WTC11 (cell line): Measurements from ENCODE around the gene HSPA4. TPM values are rescaled to one million over a fixed set of nuclear protein-coding genes. Genes with fewer than 3 reads are reported as not detected.

Experiments
- ATAC-seq: fragments of 200-7000 bp; cut with Tn5 transposase; 2 replicates; pipeline ENCODE4 v1.10.0; 2021; ENCODE audit warnings: mild to moderate bottlenecking, moderate library complexity
- CTCF ChIA-PET: fragments of 300-600 bp; sonication (Branson Sonifier 250); formaldehyde crosslinking; loops from one replicate; lab custom pipeline; 2021; ENCODE audit warnings: antibody characterized with exemption; lab: Charles Lee
- POLR2A ChIA-PET: fragments of 350-600 bp; sonication (Branson Sonifier 250); formaldehyde crosslinking; loops from one replicate; lab custom pipeline; 2021; ENCODE audit warnings: antibody characterized with exemption; lab: Charles Lee
- DNase-seq: peaks from one replicate; pipeline ENCODE4 v3.0.0; 2021; ENCODE audit warnings: low spot score
- H3K27ac Mint-ChIP-seq: 2 replicates; pipeline ENCODE4 v1.8.0; 2021; ENCODE audit warnings: mixed read lengths
- H3K27me3 Mint-ChIP-seq: 2 replicates; pipeline ENCODE4 v1.8.0; 2021; ENCODE audit warnings: low read depth, mild to moderate bottlenecking, moderate library complexity, mixed read lengths
- H3K36me3 Mint-ChIP-seq: 2 replicates; pipeline ENCODE4 v1.8.0; 2021; ENCODE audit warnings: mixed read lengths
- H3K4me1 Mint-ChIP-seq: 2 replicates; pipeline ENCODE4 v1.8.0; 2022; ENCODE audit warnings: mixed read lengths
- H3K4me3 Mint-ChIP-seq: 2 replicates; pipeline ENCODE4 v1.8.0; 2021; ENCODE audit warnings: mild to moderate bottlenecking, moderate library complexity, mixed read lengths
- H3K9me3 Mint-ChIP-seq: 2 replicates; pipeline ENCODE4 v1.8.0; 2021; ENCODE audit warnings: mixed read lengths
- ARID4B ChIP-seq: sonication (generic); formaldehyde crosslinking; IDR thresholded peaks from 2 replicates; pipeline ENCODE4 v1.8.0; 2023; ENCODE audit warnings: missing genetic modification reagents, mild to moderate bottlenecking, borderline replicate concordance
- ATF2 ChIP-seq: sonication (generic); formaldehyde crosslinking; IDR thresholded peaks from 2 replicates; pipeline ENCODE4 v1.8.1; 2022; ENCODE audit warnings: low read depth, missing genetic modification reagents, borderline replicate concordance
- ATF3 ChIP-seq: sonication (generic); formaldehyde crosslinking; conservative IDR thresholded peaks from 2 replicates; pipeline ENCODE4 v1.8.1; 2022; ENCODE audit warnings: mild to moderate bottlenecking, missing genetic modification reagents
- GRHL2 ChIP-seq: fragments of 250-450 bp; sonication (Bioruptor Pico); IDR thresholded peaks from 2 replicates; pipeline ENCODE4 v1.8.0; 2022; ENCODE audit warnings: mild to moderate bottlenecking, moderate library complexity; ENCODE audit not compliant: insufficient replicate concordance, severe bottlenecking
- HMGA2 ChIP-seq: fragments of 250-450 bp; sonication (Bioruptor Pico); IDR thresholded peaks from 2 replicates; pipeline ENCODE4 v1.4.0; 2021; ENCODE audit warnings: mild to moderate bottlenecking, moderate library complexity
- IRF2 ChIP-seq: sonication (generic); formaldehyde crosslinking; IDR thresholded peaks from 2 replicates; pipeline ENCODE4 v1.8.0; 2022; ENCODE audit warnings: low read depth, missing genetic modification reagents, borderline replicate concordance
- MLX ChIP-seq: sonication (generic); formaldehyde crosslinking; IDR thresholded peaks from 2 replicates; pipeline ENCODE4 v1.8.1; 2023; ENCODE audit warnings: mild to moderate bottlenecking, missing genetic modification reagents, moderate library complexity
- NR2C2 ChIP-seq: sonication (generic); formaldehyde crosslinking; IDR thresholded peaks from 2 replicates; pipeline ENCODE4 v1.8.0; 2022; ENCODE audit warnings: mild to moderate bottlenecking, missing genetic modification reagents
- RORB ChIP-seq: fragments of 250-450 bp; sonication (Bioruptor Pico); IDR thresholded peaks from 2 replicates; pipeline ENCODE4 v1.9.0; 2021; ENCODE audit warnings: mild to moderate bottlenecking
- TCF7 ChIP-seq: sonication (generic); formaldehyde crosslinking; IDR thresholded peaks from 2 replicates; pipeline ENCODE4 v1.8.0; 2022; ENCODE audit warnings: mild to moderate bottlenecking, low read depth, missing genetic modification reagents, moderate library complexity
- ZBTB43 ChIP-seq: sonication (generic); formaldehyde crosslinking; IDR thresholded peaks from 2 replicates; pipeline ENCODE4 v1.8.1; 2023; ENCODE audit warnings: mild to moderate bottlenecking, missing genetic modification reagents
- ZNF121 ChIP-seq: sonication (generic); formaldehyde crosslinking; IDR thresholded peaks from 2 replicates; pipeline ENCODE4 v1.8.0; 2023; ENCODE audit warnings: missing genetic modification reagents
- ZNF138 ChIP-seq: sonication (generic); formaldehyde crosslinking; conservative IDR thresholded peaks from 2 replicates; pipeline ENCODE4 v1.8.1; 2022; ENCODE audit warnings: mild to moderate bottlenecking, moderate library complexity, missing genetic modification reagents
- ZNF396 ChIP-seq: fragments of 250-450 bp; sonication (Bioruptor Pico); IDR thresholded peaks from 2 replicates; pipeline ENCODE4 v1.8.0; 2021; ENCODE audit warnings: mild to moderate bottlenecking, moderate library complexity, borderline replicate concordance
- ZNF423 ChIP-seq: fragments of 250-450 bp; sonication (Bioruptor Pico); IDR thresholded peaks from 2 replicates; pipeline ENCODE4 v2.1.2; 2022; ENCODE audit warnings: mild to moderate bottlenecking, moderate library complexity
- total RNA-seq: library from RNA; stranded (reverse); gene quantifications from 3 replicates; pipeline ENCODE4 v1.2.3, GENCODE V29; 2021
- TF ChIP-seq, protein P1 (sequence below): sonication (generic); formaldehyde crosslinking; IDR thresholded peaks from 2 replicates; pipeline ENCODE4 v1.8.0; 2022; ENCODE audit warnings: missing genetic modification reagents
- TF ChIP-seq, protein P2 (sequence below): fragments of 250-450 bp; sonication (Bioruptor Pico); IDR thresholded peaks from 2 replicates; pipeline ENCODE4 v1.9.0; 2021; ENCODE audit warnings: moderate library complexity, mild to moderate bottlenecking, inconsistent platforms, borderline replicate concordance

HSPA4 gene
- total RNA-seq, 1 experiment from 2014 or later: 363 TPM

- TF ChIP-seq, protein P1, sequence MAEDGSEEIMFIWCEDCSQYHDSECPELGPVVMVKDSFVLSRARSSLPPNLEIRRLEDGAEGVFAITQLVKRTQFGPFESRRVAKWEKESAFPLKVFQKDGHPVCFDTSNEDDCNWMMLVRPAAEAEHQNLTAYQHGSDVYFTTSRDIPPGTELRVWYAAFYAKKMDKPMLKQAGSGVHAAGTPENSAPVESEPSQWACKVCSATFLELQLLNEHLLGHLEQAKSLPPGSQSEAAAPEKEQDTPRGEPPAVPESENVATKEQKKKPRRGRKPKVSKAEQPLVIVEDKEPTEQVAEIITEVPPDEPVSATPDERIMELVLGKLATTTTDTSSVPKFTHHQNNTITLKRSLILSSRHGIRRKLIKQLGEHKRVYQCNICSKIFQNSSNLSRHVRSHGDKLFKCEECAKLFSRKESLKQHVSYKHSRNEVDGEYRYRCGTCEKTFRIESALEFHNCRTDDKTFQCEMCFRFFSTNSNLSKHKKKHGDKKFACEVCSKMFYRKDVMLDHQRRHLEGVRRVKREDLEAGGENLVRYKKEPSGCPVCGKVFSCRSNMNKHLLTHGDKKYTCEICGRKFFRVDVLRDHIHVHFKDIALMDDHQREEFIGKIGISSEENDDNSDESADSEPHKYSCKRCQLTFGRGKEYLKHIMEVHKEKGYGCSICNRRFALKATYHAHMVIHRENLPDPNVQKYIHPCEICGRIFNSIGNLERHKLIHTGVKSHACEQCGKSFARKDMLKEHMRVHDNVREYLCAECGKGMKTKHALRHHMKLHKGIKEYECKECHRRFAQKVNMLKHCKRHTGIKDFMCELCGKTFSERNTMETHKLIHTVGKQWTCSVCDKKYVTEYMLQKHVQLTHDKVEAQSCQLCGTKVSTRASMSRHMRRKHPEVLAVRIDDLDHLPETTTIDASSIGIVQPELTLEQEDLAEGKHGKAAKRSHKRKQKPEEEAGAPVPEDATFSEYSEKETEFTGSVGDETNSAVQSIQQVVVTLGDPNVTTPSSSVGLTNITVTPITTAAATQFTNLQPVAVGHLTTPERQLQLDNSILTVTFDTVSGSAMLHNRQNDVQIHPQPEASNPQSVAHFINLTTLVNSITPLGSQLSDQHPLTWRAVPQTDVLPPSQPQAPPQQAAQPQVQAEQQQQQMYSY (CRISPR knock-in tag): no peak
- no peak for TF ChIP-seq IRF2 (CRISPR knock-in tag)
These were observed 20.2 kb downstream of the HSPA4 start (continued) for GRCh38 chr5:133072021-133072420.

- Mint-ChIP-seq H3K27me3 (no peaks in the 10 kb centered on the region), H3K27ac (no peak overlapping the region), H3K36me3 (peaks cover 67% of the 10 kb centered on the region), H3K4me3 (no peak overlapping the region), H3K9me3 (no peaks in the 10 kb centered on the region), H3K4me1 (peaks cover 16% of the 10 kb centered on the region)
- DNase-seq: no peak
- CTCF ChIA-PET: no interaction called here
- POLR2A ChIA-PET: interaction anchor here (0.6 kb wide), 1 partner anchor 724 kb away, joined by 3 read pairs; no protein-coding TSS in a partner anchor
- 0 out of 2 replicates have a peak, but pooled peaks have one; percentile 37 for TF ChIP-seq ZNF121 (CRISPR knock-in tag)
- TF ChIP-seq MLX (CRISPR knock-in tag): no peak
- no peak for ATAC-seq
These were observed 24.0 kb downstream of the HSPA4 start for GRCh38 chr5:133075572-133076536.

- Mint-ChIP-seq H3K36me3 (peaks cover 67% of the 10 kb centered on the region), H3K4me1 (peaks cover 7% of the 10 kb centered on the region; the same call in 1 of the 2 replicates), H3K27me3 (no peaks in the 10 kb centered on the region), H3K9me3 (no peaks in the 10 kb centered on the region), H3K27ac (peak overlapping the region; percentile 19; the same call in 1 of the 2 replicates), H3K4me3 (no peak overlapping the region)
- no peak for DNase-seq
- ATAC-seq: no peak
- POLR2A ChIA-PET: no interaction called here
- CTCF ChIA-PET: interaction anchor here (0.6 kb wide), 1 partner anchor 1074 kb away, joined by 3 read pairs; no protein-coding TSS in a partner anchor
- TF ChIP-seq, protein P2, sequence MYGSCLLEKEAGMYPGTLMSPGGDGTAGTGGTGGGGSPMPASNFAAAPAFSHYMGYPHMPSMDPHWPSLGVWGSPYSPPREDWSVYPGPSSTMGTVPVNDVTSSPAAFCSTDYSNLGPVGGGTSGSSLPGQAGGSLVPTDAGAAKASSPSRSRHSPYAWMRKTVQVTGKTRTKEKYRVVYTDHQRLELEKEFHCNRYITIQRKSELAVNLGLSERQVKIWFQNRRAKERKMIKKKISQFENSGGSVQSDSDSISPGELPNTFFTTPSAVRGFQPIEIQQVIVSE: no peak
- no peak for TF ChIP-seq ATF3 (CRISPR knock-in tag)
- no peak for TF ChIP-seq ATF2 (CRISPR knock-in tag)
- TF ChIP-seq ARID4B (CRISPR knock-in tag): no peak
- TF ChIP-seq GRHL2 (CRISPR knock-in tag): no peak
- TF ChIP-seq ZNF396 (CRISPR knock-in tag): no peak
- TF ChIP-seq RORB (CRISPR knock-in tag): no peak
- TF ChIP-seq ZNF138 (CRISPR knock-in tag): no peak
- no peak for TF ChIP-seq ZBTB43 (CRISPR knock-in tag)
- no peak for TF ChIP-seq NR2C2
- TF ChIP-seq HMGA2 (CRISPR knock-in tag): no peak
- no peak for TF ChIP-seq TCF7
- no peak for TF ChIP-seq ZNF423 (CRISPR knock-in tag)
These were observed 27.2 kb downstream of the HSPA4 start for GRCh38 chr5:133079048-133079447.
